Measurements from ENCODE around the gene KCTD5. TPM values are rescaled to one million over a fixed set of nuclear protein-coding genes. Genes with fewer than 3 reads are reported as not detected.

KCTD5 gene
- total and polyA plus RNA-seq, 2 of the 8 experiments (the other 6 are each of a cell fraction or from before 2014, with no cell fraction given) = 26.6 to 31.8 TPM

GRCh38 chr16:2713985-2714774 is 31.9 kb downstream of the KCTD5 start:
- no peak for FAIRE-seq
- Histone ChIP-seq H3K4me3 (ENCODE audit: extremely low read depth in 1 of 4, insufficient read depth in 2 of 4, low read depth in 3 of 4, low read length in 4 of 4) (no peak overlapping the region), H3K14ac (ENCODE audit: insufficient read length) (no peak overlapping the region), H2BK5ac (ENCODE audit: low read depth, low read length) (no peak overlapping the region), H2AFZ (ENCODE audit: low read length) (no peak overlapping the region), H3K27me3 (replicated peaks in 1 of 4; ENCODE audit: control insufficient read depth in 3 of 4, extremely low read depth in 1 of 4, insufficient read depth in 3 of 4, low read length in 3 of 4) (no peaks in the 10 kb centered on the region; a peak in 1 of 7 replicates), H3K36me3 (ENCODE audit: control insufficient read depth in 2 of 4, insufficient read depth in 4 of 4, low read length in 3 of 4) (no peaks in the 10 kb centered on the region), H2AK5ac (ENCODE audit: low read depth, low read length) (0 out of 2 replicates have a peak overlapping the region, but pooled peaks have one; percentile 24), H3K18ac (ENCODE audit: extremely low read depth, low read length) (no peak overlapping the region), H2BK20ac (ENCODE audit: low read length) (no peak overlapping the region), H4K5ac (ENCODE audit: insufficient read length, low read depth, low read length) (no peak overlapping the region), H2BK12ac (ENCODE audit: low read depth, low read length) (no peak overlapping the region), H4K8ac (ENCODE audit: extremely low read depth, insufficient read depth, low read length) (peak overlapping the region; percentile 25; the same call in 1 of the 2 replicates), H4K20me1 (replicated peaks in 1 of 2; ENCODE audit: control insufficient read depth in 1 of 2, insufficient read depth in 2 of 2, low read length in 2 of 2) (peaks cover 9 to 12% of the 10 kb centered on the region in 2 experiments), H3K56ac (replicated peaks; ENCODE audit: insufficient read length, low read depth, low read length) (no peak overlapping the region), H2BK15ac (ENCODE audit: low read length) (no peak overlapping the region), H3K23ac (ENCODE audit: insufficient read length) (no peak overlapping the region), H3K4me2 (ENCODE audit: insufficient read depth in 1 of 2, low read depth in 2 of 2, low read length in 2 of 2) (no peak overlapping the region), H3K23me2 (ENCODE audit: low read depth, low read length) (peaks cover 2% of the 10 kb centered on the region; the same call in 1 of the 2 replicates), H3K9ac (replicated peaks in 1 of 4; ENCODE audit: extremely low read depth in 1 of 4, low read depth in 3 of 4, low read length in 3 of 4) (no peak overlapping the region), H4K91ac (replicated peaks; ENCODE audit: insufficient read length, low read length) (no peak overlapping the region), H3K27ac (ENCODE audit: low read depth, low read length) (no peak overlapping the region), H2BK120ac (replicated peaks; ENCODE audit: low read depth, low read length) (no peak overlapping the region), H3K79me2 (ENCODE audit: control insufficient read depth in 1 of 2, insufficient read depth in 2 of 2, low read length in 2 of 2) (no peaks in the 10 kb centered on the region), H3K79me1 (ENCODE audit: low read depth, low read length) (no peaks in the 10 kb centered on the region), H3K9me3 (ENCODE audit: insufficient read depth in 2 of 2, low read depth in 1 of 2, low read length in 1 of 2) (no peaks in the 10 kb centered on the region), H3K4me1 (replicated peaks in 1 of 4; ENCODE audit: control insufficient read depth in 3 of 4, insufficient read depth in 4 of 4, low read length in 3 of 4) (peaks cover 0 to 6% (median 2%) of the 10 kb centered on the region in 4 experiments; a peak in 3 of 7 replicates), H3K4ac (replicated peaks; ENCODE audit: insufficient read length, low read depth, low read length) (no peak overlapping the region)
- no peak for DNase-seq (ENCODE audit: low read depth in 1 of 2, low spot score in 2 of 2)
- 89% methylated on average over 26 of the region's 28 CpGs; no CpG with 5 or more reads in 1 of the 2 experiments for WGBS, 2 experiments (ENCODE audit: extremely low coverage in 1 of 2, insufficient coverage in 1 of 2, insufficient read length in 1 of 2, insufficient replicate concordance in 2 of 2, low coverage in 1 of 2, low lambda C conversion rate in 2 of 2, missing lambda C conversion rate in 1 of 2)
- CTCF ChIA-PET (ENCODE audit: partially characterized antibody) = interaction anchor here (0.7 to 1.3 kb wide), 4 partner anchors 11 to 266 kb away, joined by 3 to 4 read pairs (median 4); partner anchors contain the start of gene PKMYT1
- POLR2A ChIA-PET (ENCODE audit: partially characterized antibody) = interaction anchor here (0.8 to 1.4 kb wide), 3 partner anchors 9 to 80 kb away, joined by 3 to 4 read pairs (median 3); no protein-coding TSS in a partner anchor
- TF ChIP-seq POLR2A (IDR thresholded peaks at IDR 0.05; ENCODE audit: control extremely low read depth in 1 of 2, low read depth in 2 of 2, low read length in 2 of 2) = no peak
- TF ChIP-seq ATF3 (IDR thresholded peaks at IDR 0.05; ENCODE audit: insufficient read depth, low read depth, low read length) = no peak
- no peak for TF ChIP-seq USF2 (IDR thresholded peaks at IDR 0.05; ENCODE audit: low read length)
- TF ChIP-seq FOSL1 (IDR thresholded peaks at IDR 0.05; ENCODE audit: insufficient read depth, low read depth, low read length) = no peak
- no peak for TF ChIP-seq BACH1 (IDR thresholded peaks at IDR 0.05; ENCODE audit: low read length)
- no peak for TF ChIP-seq PHF8 (conservative IDR thresholded peaks at IDR 0.05; ENCODE audit: low read depth, low read length)
- no peak for TF ChIP-seq SAP30 (IDR thresholded peaks at IDR 0.05; ENCODE audit: insufficient read depth, insufficient replicate concordance, low read length)
- TF ChIP-seq POLR2AphosphoS5 (IDR thresholded peaks at IDR 0.05; ENCODE audit: low read depth, low read length) = no peak
- no peak for TF ChIP-seq KDM4A (IDR thresholded peaks at IDR 0.05; ENCODE audit: low read depth, low read length, severe bottlenecking)
- no peak for TF ChIP-seq EZH2 (IDR thresholded peaks at IDR 0.05; ENCODE audit: low read depth, low read length, severe bottlenecking)
